NCI-H2196 treated with DMSO at 0.1 percent for 48 hours (cell line): ENCODE results near the gene IQSEC1.

Source experiments
- DNase-seq: peaks from one replicate; lab custom pipeline; 2025; ENCODE audit not compliant: unreplicated experiment; lab: John Stamatoyannopoulos, UW

IQSEC1 gene

GRCh38 chr3:12972781-12973702 is 100.2 kb downstream of the IQSEC1 start:
- DNase-seq = no peak

GRCh38 chr3:12972043-12972442 is 101.2 kb downstream of the IQSEC1 start:
- DNase-seq = no peak

GRCh38 chr3:12970684-12971083 is 102.5 kb downstream of the IQSEC1 start:
- peak; percentile 51 for DNase-seq

- DNase-seq = no peak
Observed at GRCh38 chr3:12969486-12969885, 103.7 kb downstream of the IQSEC1 start.

GRCh38 chr3:12968541-12968940 is 104.7 kb downstream of the IQSEC1 start:
- DNase-seq = no peak

GRCh38 chr3:12967606-12968351 is 105.5 kb downstream of the IQSEC1 start:
- peak; percentile 62 for DNase-seq

- no peak for DNase-seq
Observed at GRCh38 chr3:12966847-12967605, 106.2 kb downstream of the IQSEC1 start.

GRCh38 chr3:12965999-12966846 is 107.0 kb downstream of the IQSEC1 start:
- no peak for DNase-seq

GRCh38 chr3:12964711-12965612 is 108.3 kb downstream of the IQSEC1 start:
- DNase-seq = no peak

GRCh38 chr3:12963922-12964701 is 109.1 kb downstream of the IQSEC1 start:
- DNase-seq = no peak

GRCh38 chr3:12963231-12963896 is 109.9 kb downstream of the IQSEC1 start:
- no peak for DNase-seq

GRCh38 chr3:12962292-12962691 is 110.9 kb downstream of the IQSEC1 start:
- no peak for DNase-seq

GRCh38 chr3:12961697-12962036 is 111.6 kb downstream of the IQSEC1 start:
- no peak for DNase-seq

GRCh38 chr3:12961007-12961696 is 112.1 kb downstream of the IQSEC1 start:
- DNase-seq = no peak

- DNase-seq = no peak
Observed at GRCh38 chr3:12960497-12960896, 112.7 kb downstream of the IQSEC1 start.

GRCh38 chr3:12959838-12960378 is 113.3 kb downstream of the IQSEC1 start:
- no peak for DNase-seq

GRCh38 chr3:12959410-12959809 is 113.8 kb downstream of the IQSEC1 start:
- no peak for DNase-seq
